OCI-LY1 (cell line): Measurements from ENCODE around the gene CFAP65.

ENCODE experiments used
- H2AFZ ChIP-seq: fragments of 200-600 bp; sonication (generic), shearing (Covaris generic); 2 replicates; pipeline ENCODE4 v1.6.0; 2014; ENCODE audit warnings: antibody characterized with exemption, mild to moderate bottlenecking, low read length
- H3F3A ChIP-seq: fragments of 200-600 bp; sonication (generic), shearing (Covaris generic); 2 replicates; pipeline ENCODE4 v1.6.0; 2014; ENCODE audit warnings: mild to moderate bottlenecking, antibody characterized with exemption, low read length, moderate library complexity; ENCODE audit not compliant: insufficient read depth
- H3K27ac ChIP-seq: fragments of 200-600 bp; sonication (generic); 2 replicates; pipeline ENCODE4 v1.5.1; 2014; ENCODE audit warnings: low read length, mixed run types, mild to moderate bottlenecking, low read depth; ENCODE audit not compliant: poor library complexity, severe bottlenecking
- H3K27me3 ChIP-seq: fragments of 200-600 bp; sonication (generic); 2 replicates; pipeline ENCODE4 v1.6.0; 2014; ENCODE audit warnings: antibody characterized with exemption, mild to moderate bottlenecking, low read length, moderate library complexity; ENCODE audit not compliant: insufficient read depth
- H3K36me3 ChIP-seq: fragments of 200-600 bp; sonication (generic); 2 replicates; pipeline ENCODE4 v1.6.1; 2014; ENCODE audit warnings: mild to moderate bottlenecking, antibody characterized with exemption, low read length, moderate library complexity, mixed read lengths; ENCODE audit not compliant: insufficient read depth
- H3K4me1 ChIP-seq: fragments of 200-600 bp; sonication (generic); 2 replicates; pipeline ENCODE4 v1.5.1; 2014; ENCODE audit warnings: mild to moderate bottlenecking, low read length, moderate library complexity; ENCODE audit not compliant: insufficient read depth, severe bottlenecking
- H3K4me2 ChIP-seq: fragments of 200-600 bp; sonication (generic), shearing (Covaris generic); 2 replicates; pipeline ENCODE4 v1.6.1; 2014; ENCODE audit warnings: low read length
- H3K4me3 ChIP-seq: fragments of 200-600 bp; sonication (generic); 2 replicates; pipeline ENCODE4 v1.5.1; 2014; ENCODE audit warnings: low read length, low read depth, mild to moderate bottlenecking, mixed read lengths; ENCODE audit not compliant: poor library complexity, severe bottlenecking
- H3K79me2 ChIP-seq: fragments of 200-600 bp; shearing (Covaris generic); 2 replicates; pipeline ENCODE4 v1.6.1; 2016; ENCODE audit warnings: mixed run types, low read length, mixed read lengths; ENCODE audit not compliant: insufficient read depth
- H3K9ac ChIP-seq: fragments of 200-600 bp; sonication (generic), shearing (Covaris generic); 2 replicates; pipeline ENCODE4 v1.6.1; 2014; ENCODE audit warnings: mild to moderate bottlenecking, low read length, mixed read lengths
- H3K9me2 ChIP-seq: fragments of 200-600 bp; sonication (generic), shearing (Covaris generic); 2 replicates; pipeline ENCODE4 v1.6.1; 2014; ENCODE audit warnings: low read depth, mild to moderate bottlenecking, low read length, mixed read lengths
- H3K9me3 ChIP-seq: fragments of 200-600 bp; shearing (Covaris generic); 2 replicates; pipeline ENCODE4 v1.6.1; 2014; ENCODE audit warnings: low read length, mixed read lengths
- H4K20me1 ChIP-seq: fragments of 200-600 bp; sonication (generic), shearing (Covaris generic); 2 replicates; pipeline ENCODE4 v1.6.0; 2016; ENCODE audit warnings: mild to moderate bottlenecking, low read length; ENCODE audit not compliant: insufficient read depth
- CTCF ChIP-seq: fragments of 200-600 bp; sonication (generic), shearing (Covaris generic); IDR thresholded peaks from 2 replicates; pipeline ENCODE4 v1.5.1; 2017; ENCODE audit warnings: mild to moderate bottlenecking, antibody characterized with exemption, low read length, moderate library complexity, mixed read lengths
- EZH2 ChIP-seq: fragments of 200-600 bp; sonication (generic), shearing (Covaris generic); IDR thresholded peaks from 2 replicates; pipeline ENCODE4 v1.8.0; 2017; ENCODE audit warnings: borderline replicate concordance, mixed run types, mild to moderate bottlenecking, antibody characterized with exemption, low read length, moderate library complexity, mixed read lengths

The CFAP65 gene

GRCh38 chr2:219023045-219023605, 18.2 kb downstream of the CFAP65 start:
- Histone ChIP-seq H4K20me1 (no peaks in the 10 kb centered on the region), H3K27me3 (no peaks in the 10 kb centered on the region; the same call in 1 of the 2 replicates)

GRCh38 chr2:219022616-219023015, 18.7 kb downstream of the CFAP65 start:
- H3K4me1 ChIP-seq: no peaks in the 10 kb centered on the region
- no peaks in the 10 kb centered on the region for H3K79me2 ChIP-seq
- no peak overlapping the region for H3K27ac ChIP-seq
- no peaks in the 10 kb centered on the region for H3F3A ChIP-seq
- no peaks in the 10 kb centered on the region; the same call in 1 of the 2 replicates for H3K27me3 ChIP-seq
- H2AFZ ChIP-seq: no peak overlapping the region
- no peaks in the 10 kb centered on the region for H4K20me1 ChIP-seq
- no peak overlapping the region for H3K4me2 ChIP-seq
- no peaks in the 10 kb centered on the region for H3K9me2 ChIP-seq
- no peaks in the 10 kb centered on the region for H3K9me3 ChIP-seq
- no peak overlapping the region for H3K4me3 ChIP-seq
- no peaks in the 10 kb centered on the region for H3K36me3 ChIP-seq
- no peak for TF ChIP-seq EZH2
- TF ChIP-seq CTCF: no peak
- no peak overlapping the region for H3K9ac ChIP-seq

More at GRCh38 chr2:219023045-219023605, 18.2 kb downstream of the CFAP65 start:
- Histone ChIP-seq H3K27ac (no peak overlapping the region), H3K4me1 (no peaks in the 10 kb centered on the region), H3K36me3 (no peaks in the 10 kb centered on the region), H3K4me2 (no peak overlapping the region), H2AFZ (no peak overlapping the region), H3F3A (no peaks in the 10 kb centered on the region), H3K4me3 (no peak overlapping the region), H3K9ac (no peak overlapping the region), H3K79me2 (no peaks in the 10 kb centered on the region), H3K9me2 (no peaks in the 10 kb centered on the region), H3K9me3 (no peaks in the 10 kb centered on the region)
- TF ChIP-seq CTCF (no peak), EZH2 (no peak)

- Histone ChIP-seq H3K9me2 (no peaks in the 10 kb centered on the region), H3K9me3 (no peaks in the 10 kb centered on the region), H3K4me2 (no peak overlapping the region), H2AFZ (no peak overlapping the region), H3K79me2 (no peaks in the 10 kb centered on the region), H4K20me1 (no peaks in the 10 kb centered on the region), H3K4me3 (no peak overlapping the region), H3K36me3 (no peaks in the 10 kb centered on the region), H3F3A (no peaks in the 10 kb centered on the region), H3K9ac (no peak overlapping the region), H3K27me3 (no peaks in the 10 kb centered on the region; the same call in 1 of the 2 replicates), H3K4me1 (no peaks in the 10 kb centered on the region), H3K27ac (no peak overlapping the region)
- no peak for TF ChIP-seq EZH2
- no peak for TF ChIP-seq CTCF
Measured at GRCh38 chr2:219022041-219022440, 19.3 kb downstream of the CFAP65 start.
